K562 (cell line): ENCODE data around the gene KDELR3. TPM values are rescaled to one million over a fixed set of nuclear protein-coding genes. Genes with fewer than 3 reads are reported as not detected.

ENCODE experiments used
- ATAC-seq: fragments of 200-7000 bp; cut with Tn5 transposase; 3 replicates; pipeline ENCODE4 v1.9.1; 2020; ENCODE audit warnings: moderate library complexity
- BruUV-seq: library from RNA; stranded (reverse); fragments of 400-500 nt; replicated peaks from 2 replicates; lab custom pipeline; 2021; lab: Mats Ljungman, UMichigan
- CTCF ChIA-PET: fragments of 300-600 bp; formaldehyde crosslinking; extraction: SDS; loops from one replicate; lab custom pipeline; 2021; ENCODE audit warnings: low intra/inter-chr PET ratio; lab: Yijun Ruan, JAX
- POLR2A ChIA-PET: fragments of 300-600, 350-650 bp; sonication (Branson Sonifier 250); formaldehyde crosslinking; extraction: SDS; loops from one replicate; lab custom pipeline; 2021; ENCODE audit warnings: antibody characterized with exemption, inconsistent platforms; lab: Yijun Ruan, JAX
- DNase-seq, 4 experiments: peaks; one replicate each; pipeline versions ENCODE4 v3.0.0 to v3.0.0-alpha.2; 2011 to 2018; ENCODE audit warnings: low spot score in 3 of 4, mixed read lengths in 3 of 4; ENCODE audit errors: extremely low read depth in 1 of 4
- FAIRE-seq: peaks from 2 replicates; lab custom pipeline; 2011; peaks lifted over from hg19 to GRCh38; lab: Jason Lieb, UNC
- H2AFZ ChIP-seq: 2 replicates; pipeline ENCODE4 v1.6.0; 2011; ENCODE audit warnings: low read depth, low read length, control low read depth, inconsistent platforms
- H3K27ac ChIP-seq: fragments of 200-600 bp; 3 replicates; pipeline ENCODE4 v1.8.0; 2011; ENCODE audit warnings: low read depth, mild to moderate bottlenecking, control low read depth, inconsistent platforms, low read length, moderate library complexity, mixed read lengths; ENCODE audit errors: extremely low read depth
- H3K27me3 ChIP-seq, 2 experiments: fragments of 300-600 bp in 1 of 2; 2 replicates in 1 of 2; 3 replicates in 1 of 2; pipeline versions ENCODE4 v1.6.0 to v1.8.0; 2011; ENCODE audit warnings: inconsistent platforms in 2 of 2, low read length in 2 of 2, mild to moderate bottlenecking in 1 of 2, mixed read lengths in 1 of 2, moderate library complexity in 1 of 2; ENCODE audit not compliant: control insufficient read depth in 2 of 2, insufficient read depth in 2 of 2
- H3K36me3 ChIP-seq: fragments of 300-600 bp; 3 replicates; pipeline ENCODE4 v1.8.0; 2011; ENCODE audit warnings: mild to moderate bottlenecking, low read length, inconsistent platforms; ENCODE audit not compliant: control insufficient read depth, insufficient read depth
- H3K4me1 ChIP-seq, 2 experiments: fragments of 200-600 bp in 1 of 2; replicated peaks in 1 of 2; 2 replicates in 1 of 2; 3 replicates in 1 of 2; pipeline versions ENCODE4 v1.5.1 to v1.8.0; 2011; ENCODE audit warnings: inconsistent platforms in 2 of 2, low read length in 2 of 2, mild to moderate bottlenecking in 1 of 2, mixed read lengths in 1 of 2, moderate library complexity in 1 of 2; ENCODE audit not compliant: control insufficient read depth in 2 of 2, insufficient read depth in 2 of 2
- H3K4me2 ChIP-seq: 2 replicates; pipeline ENCODE4 v1.6.1; 2011; ENCODE audit warnings: low read length, control low read depth, inconsistent platforms, mixed read lengths; ENCODE audit not compliant: insufficient read depth
- H3K4me3 ChIP-seq: fragments of 200-600 bp; sonication (generic), shearing (Covaris generic); 2 replicates; pipeline ENCODE4 v1.5.1; 2016; ENCODE audit warnings: control low read depth, inconsistent platforms
- H3K79me2 ChIP-seq: fragments of 200-600 bp; 3 replicates; pipeline ENCODE4 v1.8.0; 2011; ENCODE audit warnings: low read length, inconsistent platforms; ENCODE audit not compliant: control insufficient read depth, insufficient read depth
- H3K9ac ChIP-seq, 2 experiments: 2 replicates each; pipeline versions ENCODE4 v1.6.0 to v1.6.1; 2011; ENCODE audit warnings: low read depth in 2 of 2, low read length in 2 of 2, control low read depth in 1 of 2, inconsistent platforms in 1 of 2, mild to moderate bottlenecking in 1 of 2, mixed read lengths in 1 of 2; ENCODE audit not compliant: insufficient read depth in 1 of 2
- H3K9me1 ChIP-seq: one replicate; pipeline ENCODE4 v1.6.0; 2011; ENCODE audit warnings: inconsistent platforms, mild to moderate bottlenecking, low read length, moderate library complexity; ENCODE audit not compliant: control insufficient read depth, insufficient read depth
- H3K9me3 ChIP-seq: replicated peaks from 2 replicates; pipeline ENCODE4 v1.5.1; 2011; ENCODE audit warnings: low read depth, low read length, inconsistent platforms; ENCODE audit not compliant: control insufficient read depth, insufficient read depth
- H4K20me1 ChIP-seq: replicated peaks from 2 replicates; pipeline ENCODE4 v1.6.1; 2011; ENCODE audit warnings: low read length, inconsistent platforms, mixed read lengths; ENCODE audit not compliant: control insufficient read depth, insufficient read depth
- ATF7 ChIP-seq: fragments of 450-650 bp; IDR thresholded peaks from 2 replicates; pipeline ENCODE4 v1.7.1; 2014; ENCODE audit warnings: mild to moderate bottlenecking, moderate library complexity
- NONO ChIP-seq, 2 experiments: fragments of 200-400 bp in 1 of 2; fragments of 450-650 bp in 1 of 2; formaldehyde crosslinking in 1 of 2; IDR thresholded peaks; 2 replicates each; pipeline ENCODE4 v1.6.1; 2017; ENCODE audit warnings: low read depth in 2 of 2, mild to moderate bottlenecking in 2 of 2, moderate library complexity in 2 of 2, low read length in 1 of 2
- POLR2B ChIP-seq: fragments of 450-650 bp; IDR thresholded peaks from 2 replicates; pipeline ENCODE4 v1.6.1; 2018; ENCODE audit warnings: low read depth; ENCODE audit not compliant: partially characterized antibody
- ZBTB1 ChIP-seq: sonication (generic); formaldehyde crosslinking; IDR thresholded peaks from 2 replicates; pipeline ENCODE4 v1.8.1; 2023; ENCODE audit warnings: missing genetic modification reagents, low read depth, mild to moderate bottlenecking, borderline replicate concordance
- ZNF121 ChIP-seq: sonication (generic); formaldehyde crosslinking; conservative IDR thresholded peaks from 2 replicates; pipeline ENCODE4 v1.8.0; 2022; ENCODE audit warnings: missing genetic modification reagents
- ZNF431 ChIP-seq: sonication (generic); formaldehyde crosslinking; IDR thresholded peaks from 2 replicates; pipeline ENCODE4 v1.8.0; 2022; ENCODE audit warnings: mild to moderate bottlenecking, missing genetic modification reagents
- WGBS: fragments of 100-300 bp; shearing (Covaris generic); methylation state at CpG from one replicate; pipeline ENCODE4 v1.1.6; 2016; ENCODE audit warnings: low coverage, mixed read lengths; ENCODE audit not compliant: insufficient coverage; ENCODE audit errors: missing lambda C conversion rate; 5-methylcytosine and 5-hydroxymethylcytosine counted together
- in situ Hi-C: fragments of 300-500 bp; cut with MboI; formaldehyde crosslinking; loops from 4 replicates; pipeline ENCODE4 v1.15.0; 2018; ENCODE audit warnings: inconsistent platforms, mixed read lengths
- intact Hi-C: fragments of 100-400 bp; cut with micrococcal nuclease; formaldehyde crosslinking; loops from 2 replicates; pipeline ENCODE4 v1.14.2; 2022
- polyA plus RNA-seq, 8 experiments: library from polyadenylated mRNA; depleted of rRNA in 4 of 8; stranded (reverse) in 5 of 8; unstranded in 3 of 8; fragments of >200 nt; fragmentation: Nextera tagmentation in 2 of 8; fragmentation: Illumina TruSeq in 1 of 8; extraction: Ambion mirVana in 2 of 8; extraction: Trizol in 1 of 8; gene quantifications; 2 replicates each; pipeline versions ENCODE4 v1.2.1 to v1.2.3, GENCODE V29; 2011 to 2014; ENCODE audit warnings: inconsistent platforms in 1 of 8, missing spikeins in 1 of 8
- total RNA-seq, 7 experiments: library from RNA; depleted of rRNA in 6 of 7; stranded (reverse); fragments of >200 nt in 6 of 7; fragmentation: Illumina TruSeq in 2 of 7; extraction: Trizol in 2 of 7; gene quantifications; 2 replicates each; pipeline versions ENCODE4 v1.2.1 to v1.2.3, GENCODE V29; 2011 to 2021; ENCODE audit warnings: low replicate concordance in 1 of 7
- TF ChIP-seq, protein P1 (sequence below): sonication (generic); formaldehyde crosslinking; IDR thresholded peaks from 2 replicates; pipeline ENCODE4 v1.8.0; 2022; ENCODE audit warnings: missing genetic modification reagents, mild to moderate bottlenecking, moderate library complexity, borderline replicate concordance

KDELR3 gene
- total and polyA plus RNA-seq, 9 of the 15 experiments (the other 6 are each of a cell fraction or from before 2014, with no cell fraction given): 7.1 to 44.8 (median 9.6) TPM

DNA sequence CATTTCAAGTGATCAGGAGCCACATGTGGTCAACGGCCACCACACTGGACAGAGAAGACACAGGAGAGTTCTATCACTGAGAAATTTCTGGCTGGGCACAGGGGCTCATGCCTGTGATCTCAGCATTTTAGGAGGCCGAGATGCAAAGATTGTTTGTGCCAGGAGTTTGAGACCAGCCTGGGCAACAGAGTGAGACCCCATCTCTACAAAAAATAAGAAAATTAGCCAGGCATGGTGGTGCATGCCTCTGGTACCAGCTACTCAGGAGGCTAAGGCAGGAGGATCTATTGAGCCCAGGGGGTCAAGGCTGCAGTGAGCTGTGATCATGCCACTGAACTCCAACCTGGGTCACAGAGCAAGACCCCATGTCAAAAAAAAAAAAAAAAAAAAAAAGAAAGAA is 39.2 kb upstream of the KDELR3 start:
- WGBS: 17% methylated on average over 2 of the region's 2 CpGs
- in situ Hi-C loops (no loop called here), intact Hi-C loops (no loop called here)
- DNase-seq (no peak), ATAC-seq (no peak), FAIRE-seq (no peak)
- TF ChIP-seq ZNF121 (CRISPR knock-in tag): peak; percentile 58; the same call in 1 of the 2 replicates
- no peak for TF ChIP-seq POLR2B
- TF ChIP-seq ZBTB1 (CRISPR knock-in tag): no peak
- TF ChIP-seq ZNF431 (CRISPR knock-in tag): no peak
- no peak for TF ChIP-seq NONO (IDR thresholded peaks at IDR 0.05; ENCODE audit: low read depth in 2 of 2, low read length in 1 of 2)
- no peak overlapping the region for H3K27ac ChIP-seq
- H2AFZ ChIP-seq: no peak overlapping the region
- H3K36me3 ChIP-seq: no peaks in the 10 kb centered on the region
- H3K27me3 ChIP-seq: no peaks in the 10 kb centered on the region; a peak in 1 of 5 replicates
- ChIA-PET CTCF (no interaction called here), POLR2A (no interaction called here)
- no peaks in the 10 kb centered on the region for H3K79me2 ChIP-seq
- H3K9me3 ChIP-seq: no peaks in the 10 kb centered on the region
- no peaks in the 10 kb centered on the region for H3K9me1 ChIP-seq
- BruUV-seq: no TSS peak
- no peak overlapping the region for H3K9ac ChIP-seq
- no peak overlapping the region for H3K4me3 ChIP-seq
- no peaks in the 10 kb centered on the region for H4K20me1 ChIP-seq
- peaks cover 0 to 22% of the 10 kb centered on the region in 2 experiments; a peak in 2 of 5 replicates for H3K4me1 ChIP-seq
- no peak overlapping the region for H3K4me2 ChIP-seq

DNA sequence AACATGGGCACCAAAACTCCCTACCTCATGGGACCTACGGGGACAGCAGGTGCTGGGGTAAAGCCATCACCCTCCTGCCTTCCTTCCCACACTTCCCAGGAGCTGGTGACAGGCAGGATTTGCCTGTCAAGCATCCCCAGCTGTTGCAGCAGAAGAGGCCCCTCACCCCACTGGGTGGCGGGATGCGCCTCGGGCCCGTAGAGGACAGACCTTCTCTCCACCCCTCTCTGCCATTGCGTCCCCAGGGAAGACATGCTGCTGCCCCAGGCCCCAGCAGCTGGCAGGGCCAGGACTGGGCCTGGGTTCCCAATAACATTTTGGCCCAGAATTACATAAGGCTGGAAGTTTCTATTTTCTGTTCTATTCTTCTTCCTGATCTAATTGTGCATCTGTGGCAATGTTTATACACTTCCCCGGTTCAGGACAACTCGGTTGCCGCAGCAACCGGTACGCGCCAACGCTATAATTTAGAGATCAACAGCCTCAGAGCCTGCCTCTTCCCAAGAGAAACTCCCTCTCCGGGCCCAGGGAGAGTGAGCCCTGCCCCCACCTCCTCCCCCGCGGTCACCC is 38.3 kb upstream of the KDELR3 start:
- no peaks in the 10 kb centered on the region for H3K79me2 ChIP-seq
- no peaks in the 10 kb centered on the region for H4K20me1 ChIP-seq
- DNase-seq (no peak), ATAC-seq (no peak), FAIRE-seq (no peak)
- in situ Hi-C loops (no loop called here), intact Hi-C loops (no loop called here)
- peaks cover 0 to 22% of the 10 kb centered on the region in 2 experiments; a peak in 2 of 5 replicates for H3K4me1 ChIP-seq
- H3K9me3 ChIP-seq: no peaks in the 10 kb centered on the region
- POLR2A ChIA-PET: no interaction called here
- WGBS: 41% methylated on average over 10 of the region's 16 CpGs
- no peak overlapping the region for H3K4me2 ChIP-seq
- no peak overlapping the region for H3K9ac ChIP-seq
- no TSS peak for BruUV-seq
- H3K27ac ChIP-seq: no peak overlapping the region
- no peaks in the 10 kb centered on the region for H3K9me1 ChIP-seq
- no peaks in the 10 kb centered on the region for H3K36me3 ChIP-seq
- no peaks in the 10 kb centered on the region; a peak in 1 of 5 replicates for H3K27me3 ChIP-seq
- no peak overlapping the region for H2AFZ ChIP-seq
- TF ChIP-seq, protein P1, sequence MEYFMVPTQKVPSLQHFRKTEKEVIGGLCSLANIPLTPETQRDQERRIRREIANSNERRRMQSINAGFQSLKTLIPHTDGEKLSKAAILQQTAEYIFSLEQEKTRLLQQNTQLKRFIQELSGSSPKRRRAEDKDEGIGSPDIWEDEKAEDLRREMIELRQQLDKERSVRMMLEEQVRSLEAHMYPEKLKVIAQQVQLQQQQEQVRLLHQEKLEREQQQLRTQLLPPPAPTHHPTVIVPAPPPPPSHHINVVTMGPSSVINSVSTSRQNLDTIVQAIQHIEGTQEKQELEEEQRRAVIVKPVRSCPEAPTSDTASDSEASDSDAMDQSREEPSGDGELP: 0 out of 2 replicates have a peak, but pooled peaks have one; percentile 12
- TF ChIP-seq ATF7: no peak
- TF ChIP-seq, all 486 proteins: peak for 1
- no peak overlapping the region for H3K4me3 ChIP-seq
- CTCF ChIA-PET: no interaction called here
